ENCODE results near the gene SLC26A9.

DNA sequence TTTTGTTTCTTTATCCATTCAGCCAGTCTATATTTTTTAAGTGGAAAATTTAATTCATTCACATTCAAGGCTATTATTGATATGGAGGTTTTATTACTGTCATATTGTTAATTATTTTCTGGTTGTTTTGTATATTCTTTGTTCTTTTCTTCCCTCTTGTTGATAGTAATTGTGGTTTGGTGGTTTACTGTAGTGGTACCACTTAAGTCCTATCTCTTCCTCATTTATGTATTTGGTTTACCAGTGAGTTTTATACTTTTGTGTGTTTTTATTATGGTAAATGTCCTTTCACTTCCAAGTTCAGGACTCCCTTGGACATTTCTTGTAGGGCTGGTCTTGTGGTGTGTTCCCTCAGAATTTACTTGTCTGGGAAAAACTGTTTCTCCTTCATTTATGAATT, 65.2 kb downstream of the SLC26A9 start:
- TF ChIP-seq GATAD2B (conservative IDR thresholded peaks at IDR 0.05; ENCODE audit: low read depth) (no peak), BHLHE40 (IDR thresholded peaks at IDR 0.05; ENCODE audit: borderline replicate concordance in 1 of 2, low read depth in 2 of 2, low read length in 1 of 2) (no peak), SMC3 (IDR thresholded peaks at IDR 0.05; ENCODE audit: borderline replicate concordance, low read length) (no peak), ZNF384 (IDR thresholded peaks at IDR 0.05; ENCODE audit: borderline replicate concordance, low read depth, low read length) (no peak), FOXM1 (IDR thresholded peaks at IDR 0.05; ENCODE audit: low read depth, low read length) (no peak)
- TF ChIP-seq, protein P1, sequence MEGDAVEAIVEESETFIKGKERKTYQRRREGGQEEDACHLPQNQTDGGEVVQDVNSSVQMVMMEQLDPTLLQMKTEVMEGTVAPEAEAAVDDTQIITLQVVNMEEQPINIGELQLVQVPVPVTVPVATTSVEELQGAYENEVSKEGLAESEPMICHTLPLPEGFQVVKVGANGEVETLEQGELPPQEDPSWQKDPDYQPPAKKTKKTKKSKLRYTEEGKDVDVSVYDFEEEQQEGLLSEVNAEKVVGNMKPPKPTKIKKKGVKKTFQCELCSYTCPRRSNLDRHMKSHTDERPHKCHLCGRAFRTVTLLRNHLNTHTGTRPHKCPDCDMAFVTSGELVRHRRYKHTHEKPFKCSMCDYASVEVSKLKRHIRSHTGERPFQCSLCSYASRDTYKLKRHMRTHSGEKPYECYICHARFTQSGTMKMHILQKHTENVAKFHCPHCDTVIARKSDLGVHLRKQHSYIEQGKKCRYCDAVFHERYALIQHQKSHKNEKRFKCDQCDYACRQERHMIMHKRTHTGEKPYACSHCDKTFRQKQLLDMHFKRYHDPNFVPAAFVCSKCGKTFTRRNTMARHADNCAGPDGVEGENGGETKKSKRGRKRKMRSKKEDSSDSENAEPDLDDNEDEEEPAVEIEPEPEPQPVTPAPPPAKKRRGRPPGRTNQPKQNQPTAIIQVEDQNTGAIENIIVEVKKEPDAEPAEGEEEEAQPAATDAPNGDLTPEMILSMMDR (IDR thresholded peaks at IDR 0.05 in 2 of 3, conservative IDR thresholded peaks at IDR 0.05 in 1 of 3; ENCODE audit: control insufficient read depth in 2 of 3, extremely low read depth in 1 of 3, insufficient read depth in 1 of 3, low read depth in 3 of 3, low read length in 3 of 3) = no peak
- TF ChIP-seq, protein P2, sequence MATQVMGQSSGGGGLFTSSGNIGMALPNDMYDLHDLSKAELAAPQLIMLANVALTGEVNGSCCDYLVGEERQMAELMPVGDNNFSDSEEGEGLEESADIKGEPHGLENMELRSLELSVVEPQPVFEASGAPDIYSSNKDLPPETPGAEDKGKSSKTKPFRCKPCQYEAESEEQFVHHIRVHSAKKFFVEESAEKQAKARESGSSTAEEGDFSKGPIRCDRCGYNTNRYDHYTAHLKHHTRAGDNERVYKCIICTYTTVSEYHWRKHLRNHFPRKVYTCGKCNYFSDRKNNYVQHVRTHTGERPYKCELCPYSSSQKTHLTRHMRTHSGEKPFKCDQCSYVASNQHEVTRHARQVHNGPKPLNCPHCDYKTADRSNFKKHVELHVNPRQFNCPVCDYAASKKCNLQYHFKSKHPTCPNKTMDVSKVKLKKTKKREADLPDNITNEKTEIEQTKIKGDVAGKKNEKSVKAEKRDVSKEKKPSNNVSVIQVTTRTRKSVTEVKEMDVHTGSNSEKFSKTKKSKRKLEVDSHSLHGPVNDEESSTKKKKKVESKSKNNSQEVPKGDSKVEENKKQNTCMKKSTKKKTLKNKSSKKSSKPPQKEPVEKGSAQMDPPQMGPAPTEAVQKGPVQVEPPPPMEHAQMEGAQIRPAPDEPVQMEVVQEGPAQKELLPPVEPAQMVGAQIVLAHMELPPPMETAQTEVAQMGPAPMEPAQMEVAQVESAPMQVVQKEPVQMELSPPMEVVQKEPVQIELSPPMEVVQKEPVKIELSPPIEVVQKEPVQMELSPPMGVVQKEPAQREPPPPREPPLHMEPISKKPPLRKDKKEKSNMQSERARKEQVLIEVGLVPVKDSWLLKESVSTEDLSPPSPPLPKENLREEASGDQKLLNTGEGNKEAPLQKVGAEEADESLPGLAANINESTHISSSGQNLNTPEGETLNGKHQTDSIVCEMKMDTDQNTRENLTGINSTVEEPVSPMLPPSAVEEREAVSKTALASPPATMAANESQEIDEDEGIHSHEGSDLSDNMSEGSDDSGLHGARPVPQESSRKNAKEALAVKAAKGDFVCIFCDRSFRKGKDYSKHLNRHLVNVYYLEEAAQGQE (IDR thresholded peaks at IDR 0.05; ENCODE audit: low read depth, low read length) = no peak
